HepG2 (cell line): ENCODE measurements around the gene SFXN5. TPM values are rescaled to one million over a fixed set of nuclear protein-coding genes. Genes with fewer than 3 reads are reported as not detected.

ENCODE experiments used
- CCDC6 ChIP-seq: sonication (generic); formaldehyde crosslinking; IDR thresholded peaks from 2 replicates; pipeline ENCODE4 v1.8.1; 2022; ENCODE audit warnings: mild to moderate bottlenecking, missing genetic modification reagents, moderate library complexity
- MAFK ChIP-seq, 2 experiments: IDR thresholded peaks in 1 of 2; conservative IDR thresholded peaks in 1 of 2; 2 replicates each; pipeline ENCODE4 v1.6.1; 2011; ENCODE audit warnings: improper control_type of control experiment in 2 of 2, low read length in 2 of 2
- MAZ ChIP-seq, 2 experiments: sonication (generic) in 1 of 2; formaldehyde crosslinking in 1 of 2; IDR thresholded peaks; 2 replicates each; pipeline versions ENCODE4 v1.5.0 to v1.6.1; 2012 to 2020; ENCODE audit warnings: low read depth in 2 of 2, mild to moderate bottlenecking in 2 of 2, borderline replicate concordance in 1 of 2, improper control_type of control experiment in 1 of 2, low read length in 1 of 2, missing genetic modification reagents in 1 of 2, moderate library complexity in 1 of 2
- MZF1 ChIP-seq: sonication (generic); formaldehyde crosslinking; IDR thresholded peaks from 2 replicates; pipeline ENCODE4 v1.8.1; 2023; ENCODE audit warnings: mild to moderate bottlenecking, missing genetic modification reagents, borderline replicate concordance
- NR1H2 ChIP-seq: sonication (generic); formaldehyde crosslinking; IDR thresholded peaks from 2 replicates; pipeline ENCODE4 v1.8.1; 2022; ENCODE audit warnings: low read depth, missing genetic modification reagents, borderline replicate concordance
- POLR2G ChIP-seq: fragments of 200-400 bp; formaldehyde crosslinking; IDR thresholded peaks from 2 replicates; pipeline ENCODE4 v1.6.1; 2018; ENCODE audit warnings: mild to moderate bottlenecking, low read depth, low read length, moderate library complexity
- RXRA ChIP-seq: sonication (generic); formaldehyde crosslinking; IDR thresholded peaks from 2 replicates; pipeline ENCODE4 v1.5.1; 2020; ENCODE audit warnings: missing genetic modification reagents
- SOX5 ChIP-seq: IDR thresholded peaks from 2 replicates; pipeline ENCODE4 v1.6.1; 2016; ENCODE audit warnings: borderline replicate concordance
- TBX2 ChIP-seq: sonication (generic); formaldehyde crosslinking; IDR thresholded peaks from 2 replicates; pipeline ENCODE4 v1.5.0; 2020; ENCODE audit warnings: missing genetic modification reagents, mild to moderate bottlenecking, borderline replicate concordance
- ZNF296 ChIP-seq: sonication (generic); formaldehyde crosslinking; conservative IDR thresholded peaks from 2 replicates; pipeline ENCODE4 v1.5.0; 2020; ENCODE audit warnings: mild to moderate bottlenecking, missing genetic modification reagents
- ZNF879 ChIP-seq: sonication (generic); formaldehyde crosslinking; IDR thresholded peaks from 2 replicates; pipeline ENCODE4 v1.8.1; 2023; ENCODE audit warnings: missing genetic modification reagents
- polyA plus RNA-seq, 8 experiments: library from polyadenylated mRNA; depleted of rRNA in 3 of 8; stranded (reverse) in 7 of 8; unstranded in 1 of 8; fragments of >200 nt; fragmentation: Illumina TruSeq in 4 of 8; extraction: Trizol in 4 of 8; gene quantifications; 2 replicates each; pipeline versions ENCODE4 v1.2.1 to v1.2.3, GENCODE V29; 2011 to 2016; ENCODE audit warnings: low read depth in 4 of 8, missing spikeins in 1 of 8, mixed read lengths in 1 of 8; ENCODE audit not compliant: insufficient read depth in 1 of 8
- total RNA-seq, 5 experiments: library from RNA; depleted of rRNA; stranded (reverse); fragments of >200 nt; fragmentation: Illumina TruSeq; extraction: Trizol; gene quantifications; 2 replicates each; pipeline ENCODE4 v1.2.3, GENCODE V29; 2016; ENCODE audit warnings: low read depth in 1 of 5
- TF ChIP-seq, protein P1 (sequence below): sonication (generic); formaldehyde crosslinking; IDR thresholded peaks from 2 replicates; pipeline ENCODE4 v1.5.1; 2020; ENCODE audit warnings: mild to moderate bottlenecking, missing genetic modification reagents, moderate library complexity
- TF ChIP-seq, protein P2 (sequence below): sonication (generic); formaldehyde crosslinking; IDR thresholded peaks from 2 replicates; pipeline ENCODE4 v1.5.1; 2020; ENCODE audit warnings: missing genetic modification reagents, mild to moderate bottlenecking, borderline replicate concordance
- TF ChIP-seq, protein P3 (sequence below): sonication (generic); formaldehyde crosslinking; IDR thresholded peaks from 2 replicates; pipeline ENCODE4 v1.4.0; 2020; ENCODE audit warnings: missing genetic modification reagents, borderline replicate concordance
- TF ChIP-seq, protein P4 (sequence below): sonication (generic); formaldehyde crosslinking; IDR thresholded peaks from 2 replicates; pipeline ENCODE4 v1.8.0; 2022; ENCODE audit warnings: mild to moderate bottlenecking, missing genetic modification reagents, borderline replicate concordance

SFXN5 gene
- total and polyA plus RNA-seq, 2 of the 13 experiments (the other 11 are each of a cell fraction or from before 2014, with no cell fraction given) = 34.9 to 37.4 TPM

DNA sequence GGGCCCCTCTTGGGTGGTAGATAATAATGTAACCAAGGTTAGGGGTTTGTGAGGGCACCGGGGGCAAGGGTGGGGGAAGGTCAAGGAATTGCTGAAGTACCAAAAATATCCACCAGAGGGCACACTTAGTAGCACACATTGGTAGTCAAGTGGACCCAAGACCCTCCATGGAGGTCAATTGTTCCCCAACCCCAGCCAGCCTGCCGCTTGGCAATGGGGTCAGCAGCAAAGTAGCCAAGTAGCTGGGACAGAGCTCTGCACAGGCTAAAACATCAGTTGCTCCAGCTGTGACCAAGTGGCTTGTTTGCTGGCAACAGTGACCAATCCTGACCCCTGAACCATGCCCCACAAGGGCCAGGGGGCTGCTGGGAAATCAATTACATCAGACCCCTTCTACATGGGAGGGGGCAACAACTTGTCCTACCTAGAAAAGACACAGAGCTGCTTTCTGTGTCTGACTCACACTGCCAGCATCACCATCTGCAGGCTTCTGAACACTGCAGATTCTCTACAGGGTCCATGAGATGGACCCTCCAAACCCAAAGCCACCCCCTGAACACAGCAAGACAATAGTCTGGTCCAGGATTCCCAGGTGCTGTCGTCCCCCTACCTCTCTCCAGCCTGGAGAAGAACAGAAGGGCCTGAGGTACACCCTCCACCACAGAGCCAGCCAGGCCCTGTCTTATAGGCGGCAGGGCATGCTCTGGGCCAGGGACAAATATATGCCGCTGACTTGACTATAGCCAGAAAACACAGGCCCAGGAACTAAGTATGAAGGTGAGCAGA, 78.2 kb downstream of the SFXN5 start (continued):
- TF ChIP-seq SOX5 (CRISPR knock-in tag) = 0 out of 2 replicates have a peak, but pooled peaks have one; percentile 1
- TF ChIP-seq TBX2 (CRISPR knock-in tag) = no peak
- TF ChIP-seq MAZ (IDR thresholded peaks at IDR 0.05; ENCODE audit: borderline replicate concordance, low read depth, low read length) = no peak
- TF ChIP-seq MAZ (CRISPR knock-in tag; IDR thresholded peaks at IDR 0.05; ENCODE audit: low read depth) = 0 out of 2 replicates have a peak, but pooled peaks have one; percentile 55
- no peak for TF ChIP-seq MZF1
- no peak for TF ChIP-seq NR1H2
- TF ChIP-seq, protein P1, sequence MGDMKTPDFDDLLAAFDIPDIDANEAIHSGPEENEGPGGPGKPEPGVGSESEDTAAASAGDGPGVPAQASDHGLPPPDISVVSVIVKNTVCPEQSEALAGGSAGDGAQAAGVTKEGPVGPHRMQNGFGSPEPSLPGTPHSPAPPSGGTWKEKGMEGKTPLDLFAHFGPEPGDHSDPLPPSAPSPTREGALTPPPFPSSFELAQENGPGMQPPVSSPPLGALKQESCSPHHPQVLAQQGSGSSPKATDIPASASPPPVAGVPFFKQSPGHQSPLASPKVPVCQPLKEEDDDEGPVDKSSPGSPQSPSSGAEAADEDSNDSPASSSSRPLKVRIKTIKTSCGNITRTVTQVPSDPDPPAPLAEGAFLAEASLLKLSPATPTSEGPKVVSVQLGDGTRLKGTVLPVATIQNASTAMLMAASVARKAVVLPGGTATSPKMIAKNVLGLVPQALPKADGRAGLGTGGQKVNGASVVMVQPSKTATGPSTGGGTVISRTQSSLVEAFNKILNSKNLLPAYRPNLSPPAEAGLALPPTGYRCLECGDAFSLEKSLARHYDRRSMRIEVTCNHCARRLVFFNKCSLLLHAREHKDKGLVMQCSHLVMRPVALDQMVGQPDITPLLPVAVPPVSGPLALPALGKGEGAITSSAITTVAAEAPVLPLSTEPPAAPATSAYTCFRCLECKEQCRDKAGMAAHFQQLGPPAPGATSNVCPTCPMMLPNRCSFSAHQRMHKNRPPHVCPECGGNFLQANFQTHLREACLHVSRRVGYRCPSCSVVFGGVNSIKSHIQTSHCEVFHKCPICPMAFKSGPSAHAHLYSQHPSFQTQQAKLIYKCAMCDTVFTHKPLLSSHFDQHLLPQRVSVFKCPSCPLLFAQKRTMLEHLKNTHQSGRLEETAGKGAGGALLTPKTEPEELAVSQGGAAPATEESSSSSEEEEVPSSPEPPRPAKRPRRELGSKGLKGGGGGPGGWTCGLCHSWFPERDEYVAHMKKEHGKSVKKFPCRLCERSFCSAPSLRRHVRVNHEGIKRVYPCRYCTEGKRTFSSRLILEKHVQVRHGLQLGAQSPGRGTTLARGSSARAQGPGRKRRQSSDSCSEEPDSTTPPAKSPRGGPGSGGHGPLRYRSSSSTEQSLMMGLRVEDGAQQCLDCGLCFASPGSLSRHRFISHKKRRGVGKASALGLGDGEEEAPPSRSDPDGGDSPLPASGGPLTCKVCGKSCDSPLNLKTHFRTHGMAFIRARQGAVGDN (CRISPR knock-in tag) = peak; percentile 76
- no peak; the same call in none of the 2 replicates for TF ChIP-seq RXRA (CRISPR knock-in tag)
- TF ChIP-seq, protein P2, sequence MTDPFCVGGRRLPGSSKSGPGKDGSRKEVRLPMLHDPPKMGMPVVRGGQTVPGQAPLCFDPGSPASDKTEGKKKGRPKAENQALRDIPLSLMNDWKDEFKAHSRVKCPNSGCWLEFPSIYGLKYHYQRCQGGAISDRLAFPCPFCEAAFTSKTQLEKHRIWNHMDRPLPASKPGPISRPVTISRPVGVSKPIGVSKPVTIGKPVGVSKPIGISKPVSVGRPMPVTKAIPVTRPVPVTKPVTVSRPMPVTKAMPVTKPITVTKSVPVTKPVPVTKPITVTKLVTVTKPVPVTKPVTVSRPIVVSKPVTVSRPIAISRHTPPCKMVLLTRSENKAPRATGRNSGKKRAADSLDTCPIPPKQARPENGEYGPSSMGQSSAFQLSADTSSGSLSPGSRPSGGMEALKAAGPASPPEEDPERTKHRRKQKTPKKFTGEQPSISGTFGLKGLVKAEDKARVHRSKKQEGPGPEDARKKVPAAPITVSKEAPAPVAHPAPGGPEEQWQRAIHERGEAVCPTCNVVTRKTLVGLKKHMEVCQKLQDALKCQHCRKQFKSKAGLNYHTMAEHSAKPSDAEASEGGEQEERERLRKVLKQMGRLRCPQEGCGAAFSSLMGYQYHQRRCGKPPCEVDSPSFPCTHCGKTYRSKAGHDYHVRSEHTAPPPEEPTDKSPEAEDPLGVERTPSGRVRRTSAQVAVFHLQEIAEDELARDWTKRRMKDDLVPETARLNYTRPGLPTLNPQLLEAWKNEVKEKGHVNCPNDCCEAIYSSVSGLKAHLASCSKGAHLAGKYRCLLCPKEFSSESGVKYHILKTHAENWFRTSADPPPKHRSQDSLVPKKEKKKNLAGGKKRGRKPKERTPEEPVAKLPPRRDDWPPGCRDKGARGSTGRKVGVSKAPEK (CRISPR knock-in tag) = peak; percentile 76; the same call in 1 of the 2 replicates
- TF ChIP-seq CCDC6 (CRISPR knock-in tag) = peak; percentile 39; the same call in 1 of the 2 replicates
- TF ChIP-seq, protein P3, sequence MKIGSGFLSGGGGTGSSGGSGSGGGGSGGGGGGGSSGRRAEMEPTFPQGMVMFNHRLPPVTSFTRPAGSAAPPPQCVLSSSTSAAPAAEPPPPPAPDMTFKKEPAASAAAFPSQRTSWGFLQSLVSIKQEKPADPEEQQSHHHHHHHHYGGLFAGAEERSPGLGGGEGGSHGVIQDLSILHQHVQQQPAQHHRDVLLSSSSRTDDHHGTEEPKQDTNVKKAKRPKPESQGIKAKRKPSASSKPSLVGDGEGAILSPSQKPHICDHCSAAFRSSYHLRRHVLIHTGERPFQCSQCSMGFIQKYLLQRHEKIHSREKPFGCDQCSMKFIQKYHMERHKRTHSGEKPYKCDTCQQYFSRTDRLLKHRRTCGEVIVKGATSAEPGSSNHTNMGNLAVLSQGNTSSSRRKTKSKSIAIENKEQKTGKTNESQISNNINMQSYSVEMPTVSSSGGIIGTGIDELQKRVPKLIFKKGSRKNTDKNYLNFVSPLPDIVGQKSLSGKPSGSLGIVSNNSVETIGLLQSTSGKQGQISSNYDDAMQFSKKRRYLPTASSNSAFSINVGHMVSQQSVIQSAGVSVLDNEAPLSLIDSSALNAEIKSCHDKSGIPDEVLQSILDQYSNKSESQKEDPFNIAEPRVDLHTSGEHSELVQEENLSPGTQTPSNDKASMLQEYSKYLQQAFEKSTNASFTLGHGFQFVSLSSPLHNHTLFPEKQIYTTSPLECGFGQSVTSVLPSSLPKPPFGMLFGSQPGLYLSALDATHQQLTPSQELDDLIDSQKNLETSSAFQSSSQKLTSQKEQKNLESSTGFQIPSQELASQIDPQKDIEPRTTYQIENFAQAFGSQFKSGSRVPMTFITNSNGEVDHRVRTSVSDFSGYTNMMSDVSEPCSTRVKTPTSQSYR (CRISPR knock-in tag) = peak; percentile 79; the same call in 1 of the 2 replicates
- TF ChIP-seq ZNF296 = no peak
- TF ChIP-seq POLR2G = no peak
- TF ChIP-seq, protein P4, sequence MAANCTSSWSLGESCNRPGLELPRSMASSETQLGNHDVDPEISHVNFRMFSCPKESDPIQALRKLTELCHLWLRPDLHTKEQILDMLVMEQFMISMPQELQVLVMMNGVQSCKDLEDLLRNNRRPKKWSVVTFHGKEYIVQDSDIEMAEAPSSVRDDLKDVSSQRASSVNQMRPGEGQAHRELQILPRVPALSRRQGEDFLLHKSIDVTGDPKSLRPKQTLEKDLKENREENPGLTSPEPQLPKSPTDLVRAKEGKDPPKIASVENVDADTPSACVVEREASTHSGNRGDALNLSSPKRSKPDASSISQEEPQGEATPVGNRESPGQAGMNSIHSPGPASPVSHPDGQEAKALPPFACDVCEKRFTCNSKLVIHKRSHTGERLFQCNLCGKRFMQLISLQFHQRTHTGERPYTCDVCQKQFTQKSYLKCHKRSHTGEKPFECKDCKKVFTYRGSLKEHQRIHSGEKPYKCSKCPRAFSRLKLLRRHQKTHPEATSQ (CRISPR knock-in tag) = no peak
- TF ChIP-seq MAFK (conservative IDR thresholded peaks at IDR 0.05 in 1 of 2, IDR thresholded peaks at IDR 0.05 in 1 of 2; ENCODE audit: low read length in 2 of 2) = peak in 1 of 2 experiments; percentile 17; a peak in 1 of 4 replicates
- no peak for TF ChIP-seq ZNF879
